PC-3 (cell line): ENCODE results near the gene ZGRF1. TPM values are rescaled to one million over a fixed set of nuclear protein-coding genes. Genes with fewer than 3 reads are reported as not detected.
A peak's percentile ranks its signal among the peaks of the same experiment; 100 is the strongest.

ENCODE experiments used
- ATAC-seq: fragments of 200-7000 bp; cut with Tn5 transposase; 2 replicates; pipeline ENCODE4 v1.9.1; 2020; ENCODE audit warnings: mild to moderate bottlenecking, moderate library complexity
- BruUV-seq: library from RNA; stranded (reverse); fragments of 400-500 nt; replicated peaks from 2 replicates; lab custom pipeline; 2021; lab: Mats Ljungman, UMichigan
- CTCF ChIA-PET: fragments of 300-600 bp; sonication (Branson Sonifier 250); formaldehyde crosslinking; loops from one replicate; lab custom pipeline; 2022; ENCODE audit warnings: antibody characterized with exemption; lab: Charles Lee
- POLR2A ChIA-PET: fragments of 300-600 bp; sonication (Branson Sonifier 250); formaldehyde crosslinking; loops from one replicate; lab custom pipeline; 2022; ENCODE audit warnings: antibody characterized with exemption; ENCODE audit not compliant: unreplicated experiment; lab: Charles Lee
- DNase-seq: peaks from one replicate; pipeline ENCODE4 v3.0.0-alpha.2; 2015
- H2AFZ ChIP-seq: fragments of 300-600 bp; sonication (generic); 2 replicates; pipeline ENCODE4 v1.6.0; 2016; ENCODE audit warnings: antibody characterized with exemption, low read length
- H3F3A ChIP-seq: fragments of 300-600 bp; sonication (generic); one replicate; pipeline ENCODE4 v1.6.0; 2017; ENCODE audit warnings: antibody characterized with exemption, low read length, control low read depth, mild to moderate bottlenecking; ENCODE audit not compliant: unreplicated experiment
- H3K27ac ChIP-seq: fragments of 300-600 bp; sonication (generic); 2 replicates; pipeline ENCODE4 v1.5.1; 2016; ENCODE audit warnings: mild to moderate bottlenecking, low read length
- H3K27me3 ChIP-seq: fragments of 300-600 bp; sonication (generic); 2 replicates; pipeline ENCODE4 v1.6.1; 2016; ENCODE audit warnings: low read length, mixed read lengths
- H3K36me3 ChIP-seq: fragments of 300-600 bp; sonication (generic); 2 replicates; pipeline ENCODE4 v1.6.1; 2016; ENCODE audit warnings: low read depth, mixed run types, low read length, mixed read lengths
- H3K4me1 ChIP-seq: fragments of 300-600 bp; sonication (generic); 2 replicates; pipeline ENCODE4 v1.5.1; 2016; ENCODE audit warnings: low read length; ENCODE audit not compliant: insufficient read depth
- H3K4me2 ChIP-seq: fragments of 300-600 bp; sonication (generic); 2 replicates; pipeline ENCODE4 v1.6.0; 2016; ENCODE audit warnings: low read length
- H3K4me3 ChIP-seq: fragments of 300-600 bp; sonication (generic); 2 replicates; pipeline ENCODE4 v1.5.1; 2016; ENCODE audit warnings: mild to moderate bottlenecking, low read length, mixed read lengths
- H3K79me2 ChIP-seq: fragments of 300-600 bp; sonication (generic); 2 replicates; pipeline ENCODE4 v1.6.1; 2017; ENCODE audit warnings: low read length, mixed read lengths
- H3K9ac ChIP-seq: fragments of 300-600 bp; sonication (generic); 2 replicates; pipeline ENCODE4 v1.6.0; 2016; ENCODE audit warnings: mild to moderate bottlenecking, low read length
- H3K9me2 ChIP-seq: fragments of 300-600 bp; sonication (generic); replicated peaks from 2 replicates; pipeline ENCODE4 v1.6.1; 2016; ENCODE audit warnings: mixed run types, low read length, mixed read lengths
- H3K9me3 ChIP-seq: fragments of 300-600 bp; sonication (generic); 2 replicates; pipeline ENCODE4 v1.6.1; 2016; ENCODE audit warnings: low read length, mixed read lengths
- H4K20me1 ChIP-seq: fragments of 300-600 bp; sonication (generic); 2 replicates; pipeline ENCODE4 v1.6.1; 2016; ENCODE audit warnings: low read length, mixed read lengths
- CTCF ChIP-seq: fragments of 300-600 bp; sonication (generic); conservative IDR thresholded peaks from 2 replicates; pipeline ENCODE4 v1.5.1; 2017; ENCODE audit warnings: antibody characterized with exemption, low read depth, mild to moderate bottlenecking, low read length
- EZH2 ChIP-seq: fragments of 300-600 bp; sonication (generic); IDR thresholded peaks from one replicate; pipeline ENCODE4 v1.6.1; 2017; ENCODE audit warnings: antibody characterized with exemption, mild to moderate bottlenecking, low read length; ENCODE audit not compliant: unreplicated experiment
- EZH2phosphoT487 ChIP-seq: fragments of 300-600 bp; sonication (generic); IDR thresholded peaks from 2 replicates; pipeline ENCODE4 v1.6.1; 2018; ENCODE audit warnings: mild to moderate bottlenecking, antibody characterized with exemption, low read length, borderline replicate concordance
- intact Hi-C: fragments of 100-400 bp; cut with micrococcal nuclease; formaldehyde crosslinking; loops from 2 replicates; pipeline ENCODE4 v1.9.0; 2023
- total RNA-seq: library from RNA; depleted of rRNA; stranded (reverse); fragments of >200 nt; gene quantifications from 2 replicates; pipeline ENCODE4 v1.2.3, GENCODE V29; 2014

Gene ZGRF1
- total RNA-seq, 1 experiment from 2014 or later: 7.3 TPM

GRCh38 chr4:112567536-112567935 is 69.2 kb downstream of the ZGRF1 start:
- H3K79me2 ChIP-seq: no peaks in the 10 kb centered on the region
- ChIA-PET POLR2A (no interaction called here), CTCF (interaction anchor here (0.6 kb wide), 1 partner anchor 32 kb away, joined by 7 read pairs; no protein-coding TSS in a partner anchor)
- ATAC-seq: no peak
- no TSS peak for BruUV-seq
- intact Hi-C loops: no loop called here
- H3K9ac ChIP-seq: no peak overlapping the region
- H3K27ac ChIP-seq: no peak overlapping the region
- H4K20me1 ChIP-seq: no peaks in the 10 kb centered on the region
- no peak for DNase-seq
- H2AFZ ChIP-seq: no peak overlapping the region
- no peak for TF ChIP-seq EZH2phosphoT487
- no peak for TF ChIP-seq EZH2
- no peak for TF ChIP-seq CTCF
- no peaks in the 10 kb centered on the region for H3K36me3 ChIP-seq
- no peaks in the 10 kb centered on the region for H3K27me3 ChIP-seq
- H3K9me3 ChIP-seq: no peaks in the 10 kb centered on the region
- H3K9me2 ChIP-seq: no peaks in the 10 kb centered on the region
- H3F3A ChIP-seq: no peaks in the 10 kb centered on the region
- no peak overlapping the region for H3K4me2 ChIP-seq
- no peak overlapping the region for H3K4me3 ChIP-seq
- peaks cover 4% of the 10 kb centered on the region; the same call in 1 of the 2 replicates for H3K4me1 ChIP-seq

- CTCF ChIA-PET: no interaction called here
- Histone ChIP-seq H3K79me2 (no peaks in the 10 kb centered on the region), H4K20me1 (no peaks in the 10 kb centered on the region), H3K9me3 (no peaks in the 10 kb centered on the region), H3K4me2 (no peak overlapping the region), H2AFZ (no peak overlapping the region), H3K4me1 (peaks cover 6% of the 10 kb centered on the region; the same call in 1 of the 2 replicates), H3K9ac (no peak overlapping the region), H3K4me3 (no peak overlapping the region), H3K36me3 (no peaks in the 10 kb centered on the region), H3F3A (no peaks in the 10 kb centered on the region), H3K9me2 (no peaks in the 10 kb centered on the region), H3K27me3 (no peaks in the 10 kb centered on the region), H3K27ac (no peak overlapping the region)
- BruUV-seq: no TSS peak
- POLR2A ChIA-PET: no interaction called here
- TF ChIP-seq CTCF (peak; percentile 23; the same call in 1 of the 2 replicates), EZH2phosphoT487 (no peak), EZH2 (no peak)
- DNase-seq: no peak
- ATAC-seq: no peak
- intact Hi-C loops: no loop called here
Measured at GRCh38 chr4:112564706-112565270, 71.9 kb downstream of the ZGRF1 start.

GRCh38 chr4:112563431-112564200 is 73.1 kb downstream of the ZGRF1 start:
- TF ChIP-seq EZH2phosphoT487: no peak
- no peak for TF ChIP-seq EZH2
- no peak for TF ChIP-seq CTCF

More at GRCh38 chr4:112563431-112564200, 73.1 kb downstream of the ZGRF1 start:
- no peak for DNase-seq
- no TSS peak for BruUV-seq
- peaks cover 6% of the 10 kb centered on the region; the same call in 1 of the 2 replicates for H3K4me1 ChIP-seq
- H3K4me2 ChIP-seq: no peak overlapping the region
- H3F3A ChIP-seq: no peaks in the 10 kb centered on the region
- no peaks in the 10 kb centered on the region for H4K20me1 ChIP-seq
- no peak overlapping the region for H3K9ac ChIP-seq
- no peak for ATAC-seq
- intact Hi-C loops: no loop called here
- H3K36me3 ChIP-seq: no peaks in the 10 kb centered on the region
- H2AFZ ChIP-seq: no peak overlapping the region
- H3K4me3 ChIP-seq: no peak overlapping the region
- CTCF ChIA-PET: no interaction called here
- H3K79me2 ChIP-seq: no peaks in the 10 kb centered on the region
- no peaks in the 10 kb centered on the region for H3K9me2 ChIP-seq
- no peak overlapping the region for H3K27ac ChIP-seq
- no peaks in the 10 kb centered on the region for H3K9me3 ChIP-seq
- POLR2A ChIA-PET: interaction anchor here (0.6 kb wide), 1 partner anchor 48 kb away, joined by 5 read pairs; the partner anchor contains the start of gene NEUROG2
- H3K27me3 ChIP-seq: no peaks in the 10 kb centered on the region
